HG03521 (cell line): ENCODE measurements around the gene SLCO4C1.
"Not testable (repeated sequence)": the region's sequence is repeated elsewhere in the genome, so short reads cannot be mapped to it uniquely, and the experiment has no call there.

Experiments
- ATAC-seq: cut with Tn5 transposase; IDR thresholded peaks from one replicate; pipeline ENCODE4 v1.9.1; 2021; ENCODE audit warnings: mild to moderate bottlenecking, moderate library complexity; ENCODE audit not compliant: unreplicated experiment

SLCO4C1 gene, protein sequence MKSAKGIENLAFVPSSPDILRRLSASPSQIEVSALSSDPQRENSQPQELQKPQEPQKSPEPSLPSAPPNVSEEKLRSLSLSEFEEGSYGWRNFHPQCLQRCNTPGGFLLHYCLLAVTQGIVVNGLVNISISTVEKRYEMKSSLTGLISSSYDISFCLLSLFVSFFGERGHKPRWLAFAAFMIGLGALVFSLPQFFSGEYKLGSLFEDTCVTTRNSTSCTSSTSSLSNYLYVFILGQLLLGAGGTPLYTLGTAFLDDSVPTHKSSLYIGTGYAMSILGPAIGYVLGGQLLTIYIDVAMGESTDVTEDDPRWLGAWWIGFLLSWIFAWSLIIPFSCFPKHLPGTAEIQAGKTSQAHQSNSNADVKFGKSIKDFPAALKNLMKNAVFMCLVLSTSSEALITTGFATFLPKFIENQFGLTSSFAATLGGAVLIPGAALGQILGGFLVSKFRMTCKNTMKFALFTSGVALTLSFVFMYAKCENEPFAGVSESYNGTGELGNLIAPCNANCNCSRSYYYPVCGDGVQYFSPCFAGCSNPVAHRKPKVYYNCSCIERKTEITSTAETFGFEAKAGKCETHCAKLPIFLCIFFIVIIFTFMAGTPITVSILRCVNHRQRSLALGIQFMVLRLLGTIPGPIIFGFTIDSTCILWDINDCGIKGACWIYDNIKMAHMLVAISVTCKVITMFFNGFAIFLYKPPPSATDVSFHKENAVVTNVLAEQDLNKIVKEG

DNA sequence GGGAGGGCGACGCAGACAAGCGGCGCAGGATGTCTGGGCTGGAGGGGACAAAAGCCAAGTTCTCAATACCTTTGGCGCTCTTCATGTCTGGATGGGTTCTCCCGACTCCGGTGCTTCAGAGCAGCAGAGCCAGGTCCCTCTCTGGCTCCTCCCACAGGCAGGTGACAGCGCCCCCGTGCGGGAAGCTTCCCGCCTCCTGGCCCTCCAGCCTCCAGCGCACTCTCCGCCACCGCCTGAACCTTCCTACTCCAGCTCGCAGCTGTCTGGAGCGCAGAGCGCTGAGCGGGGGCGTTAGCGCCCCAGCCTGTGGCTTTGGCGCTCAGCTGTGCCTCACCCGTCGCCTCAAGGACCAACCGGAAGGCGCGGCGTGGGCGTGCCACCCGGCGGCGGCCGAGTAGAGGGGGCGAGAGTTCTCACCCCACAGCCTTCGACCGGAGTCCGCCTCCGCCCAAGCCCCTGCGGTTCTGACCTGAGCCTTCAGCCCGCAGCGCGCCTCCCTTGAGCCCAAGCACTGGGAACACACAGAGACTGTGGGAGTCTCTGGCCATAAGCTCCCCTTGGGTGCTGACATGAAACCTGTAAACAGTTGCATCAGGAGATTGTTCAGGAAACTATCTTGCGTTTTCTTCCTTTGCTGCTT is at the start of gene SLCO4C1:
SLCO4C1 (minus strand) TSS at position 107 of the 640 bp plus-strand sequence; CDS start at position 85, 22 bp downstream.
- ATAC-seq = peak; percentile 97

DNA sequence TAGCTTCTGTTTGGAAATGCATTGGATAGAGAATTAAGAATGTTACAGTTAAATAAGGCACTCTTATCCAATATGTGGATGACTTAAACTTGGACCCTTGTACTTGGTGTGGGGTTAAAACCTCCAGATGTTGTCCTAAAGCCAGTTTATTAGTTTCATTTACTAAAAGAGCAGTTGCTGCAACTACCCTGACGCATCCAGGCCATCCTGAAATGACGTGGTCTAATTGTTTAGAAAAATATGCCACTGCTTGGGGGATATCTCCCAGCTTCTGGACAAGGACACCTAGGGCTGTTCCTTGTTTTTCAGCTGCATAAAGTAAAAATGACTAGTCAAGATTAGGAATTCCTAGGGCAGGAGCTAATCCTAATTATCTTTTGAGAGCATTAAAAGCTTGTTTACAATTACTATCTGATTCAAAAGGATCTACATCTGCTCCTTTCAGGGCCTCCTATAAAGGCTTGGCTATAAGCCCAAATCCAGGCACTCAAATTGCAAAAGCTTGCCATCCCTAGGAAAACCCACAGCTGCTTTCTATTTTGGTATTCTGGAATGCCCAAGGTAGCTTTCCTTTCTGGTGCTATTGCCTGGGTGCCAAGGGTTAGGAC is 45.7 kb upstream of the SLCO4C1 start:
- ATAC-seq = no peak

DNA sequence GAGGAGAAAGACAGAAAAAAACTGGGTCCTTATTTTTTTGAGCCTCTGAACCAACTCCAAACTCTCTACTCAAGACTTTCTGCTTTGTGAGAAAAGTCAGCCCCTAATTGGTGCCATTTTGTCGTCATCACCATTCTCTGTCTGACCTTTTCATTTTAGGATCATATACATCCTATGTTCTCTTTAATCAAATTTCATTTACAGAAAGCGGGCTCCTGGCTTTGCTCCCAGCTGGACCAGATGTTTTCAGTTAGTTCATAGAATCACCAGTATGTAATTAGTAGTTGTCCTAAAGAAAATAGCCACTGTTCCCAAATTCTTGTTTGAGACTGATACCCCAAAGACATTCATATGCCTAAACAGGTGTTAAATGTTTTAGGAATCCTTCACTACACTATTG is 28.6 kb upstream of the SLCO4C1 start:
- no peak for ATAC-seq

DNA sequence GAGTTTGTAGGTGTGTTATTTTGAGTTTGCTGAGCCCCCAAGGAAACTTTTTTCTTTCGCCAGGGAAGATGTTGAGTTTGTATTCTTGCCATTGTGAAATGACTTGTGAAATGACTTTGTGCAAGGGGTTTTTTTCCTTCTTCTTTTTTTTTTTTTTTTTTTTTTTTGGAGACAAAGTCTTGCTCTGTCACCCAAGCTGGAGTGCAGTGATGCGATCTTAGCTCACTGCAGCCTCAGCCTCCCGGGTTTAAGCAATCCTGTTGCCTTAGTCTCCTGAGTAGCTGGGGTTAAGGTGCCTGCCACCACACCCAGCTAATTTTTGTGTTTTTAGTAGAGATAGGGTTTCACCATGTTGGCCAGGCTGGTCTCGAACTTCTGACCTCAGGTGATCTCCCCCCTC is 22.7 kb upstream of the SLCO4C1 start:
- not testable (repeated sequence) for ATAC-seq

DNA sequence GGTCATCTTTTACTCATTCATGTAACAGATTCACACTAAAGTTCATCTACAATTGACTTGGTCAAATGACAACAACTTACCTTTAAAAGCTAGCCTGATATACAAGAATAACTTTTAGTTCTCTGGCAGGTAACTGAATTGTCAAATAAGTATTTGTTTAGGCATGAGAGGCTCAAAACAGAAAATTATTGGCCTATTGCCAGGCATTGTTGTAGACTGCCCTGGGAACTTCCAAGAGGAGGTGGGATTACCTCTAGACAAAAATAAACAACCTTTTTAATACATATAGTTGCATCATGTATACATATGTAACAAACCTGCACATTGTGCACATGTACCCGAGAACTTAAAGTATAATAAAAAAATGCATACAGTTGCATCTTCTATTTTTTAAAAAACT is 18.2 kb upstream of the SLCO4C1 start:
- ATAC-seq = no peak

DNA sequence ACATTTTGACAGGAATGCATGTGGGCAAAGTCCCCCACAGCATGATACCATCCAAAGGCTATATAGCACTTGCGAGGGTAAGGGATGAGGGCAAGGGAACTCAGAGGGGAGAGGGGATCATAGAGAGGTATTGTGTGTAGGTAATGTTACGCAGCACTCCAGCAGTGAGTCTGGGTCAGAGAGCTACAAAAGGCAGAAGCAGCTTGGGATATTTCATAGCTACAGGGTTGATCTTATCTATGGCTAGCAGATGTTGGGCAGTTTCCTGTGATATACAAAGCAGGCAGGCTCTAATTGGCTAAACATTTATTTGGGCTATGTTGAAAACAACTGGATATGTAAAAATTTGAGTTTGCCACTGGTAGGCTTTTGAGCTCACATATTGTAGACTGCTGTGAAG is 17.8 kb upstream of the SLCO4C1 start:
- ATAC-seq = no peak

DNA sequence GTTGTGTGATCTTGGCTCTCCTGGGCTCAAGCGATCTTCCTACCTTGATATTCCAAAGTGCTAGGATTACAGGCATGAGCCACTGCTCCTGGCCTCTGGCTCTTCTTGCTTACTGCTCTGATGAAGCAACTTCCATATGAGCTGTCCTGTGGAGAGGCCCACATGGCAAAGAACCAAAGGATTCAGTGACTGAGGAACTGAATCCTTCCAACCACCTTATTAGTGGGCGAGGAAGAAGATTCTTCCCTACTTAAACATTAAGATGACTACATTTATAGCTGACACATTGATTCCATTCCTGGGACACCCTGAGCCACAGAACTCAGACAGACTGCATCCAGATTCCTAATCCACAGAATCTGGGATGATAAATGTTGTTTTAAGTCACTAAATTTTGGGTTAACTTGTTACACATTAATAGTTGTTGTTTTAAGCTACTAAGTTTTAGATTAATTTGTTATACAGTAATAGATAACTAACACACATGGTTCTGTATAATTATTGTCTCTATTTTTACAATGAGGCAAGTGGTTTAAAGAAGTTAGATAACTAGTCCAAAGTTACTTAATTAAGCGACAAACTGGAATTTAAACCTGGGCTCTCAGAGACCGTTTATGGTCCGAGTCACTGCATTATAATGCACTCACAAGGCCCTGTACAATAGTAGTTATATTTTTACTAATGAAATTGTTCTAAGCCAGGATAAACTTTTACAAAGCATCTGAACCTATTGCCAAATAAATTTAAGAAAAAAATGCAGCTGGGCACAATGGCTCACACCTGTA is 16.7 kb upstream of the SLCO4C1 start:
- ATAC-seq = no peak

DNA sequence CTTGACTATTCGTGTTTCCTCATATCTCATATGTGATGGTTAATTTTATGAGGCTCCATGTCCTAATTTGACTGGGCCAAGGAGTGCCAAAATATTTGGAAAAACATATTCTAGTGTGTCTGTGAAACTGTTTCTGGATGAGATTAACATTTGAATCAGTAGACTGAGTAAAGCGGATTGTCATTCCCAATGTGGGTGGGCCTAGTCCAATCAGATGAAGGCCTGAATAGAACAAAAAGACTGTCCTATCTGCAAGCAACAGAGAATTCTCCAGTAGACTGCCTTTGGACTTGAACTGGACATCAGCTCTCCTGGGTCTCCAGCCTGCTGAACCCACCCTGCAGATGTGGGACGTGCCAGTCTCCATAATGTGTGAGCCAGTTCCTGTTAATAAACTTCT is 13.5 kb upstream of the SLCO4C1 start:
- no peak for ATAC-seq

DNA sequence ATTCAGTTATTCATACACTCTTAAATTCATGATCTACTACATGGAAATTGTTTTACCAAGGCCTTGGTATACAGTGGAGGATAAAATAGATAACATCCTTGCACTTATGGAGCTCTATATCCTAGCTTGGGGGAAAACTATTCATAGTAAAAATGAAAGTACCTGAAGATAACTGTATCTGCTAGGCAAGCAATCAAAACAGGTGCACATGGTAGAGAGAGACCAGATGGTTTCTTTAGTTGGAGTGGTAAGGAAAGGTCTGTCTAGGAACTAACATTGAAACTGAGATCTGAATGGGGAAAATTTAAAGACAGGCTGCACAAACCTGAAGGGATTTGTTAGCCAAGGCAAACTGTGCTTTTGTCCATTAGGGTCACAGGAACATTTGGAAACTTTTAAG is 11.1 kb upstream of the SLCO4C1 start:
- ATAC-seq = no peak

DNA sequence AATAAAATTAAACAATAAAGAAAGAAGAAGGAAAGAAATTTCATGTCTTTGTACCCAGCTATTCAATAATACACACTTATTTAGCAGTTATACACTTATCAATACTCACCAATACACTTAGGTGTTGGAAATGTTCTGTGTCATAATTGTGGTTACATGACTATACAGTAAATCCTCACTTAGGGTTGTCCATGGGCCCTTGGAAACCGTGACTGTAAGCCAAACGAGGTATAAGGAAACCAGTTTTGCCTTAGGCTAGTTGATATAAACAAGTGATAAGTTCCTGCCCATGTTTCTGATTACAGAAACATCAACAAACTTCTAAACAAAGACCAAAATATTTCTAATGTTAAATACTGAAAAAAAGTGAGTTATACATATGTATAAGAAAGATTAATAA is 10.0 kb upstream of the SLCO4C1 start:
- no peak for ATAC-seq

DNA sequence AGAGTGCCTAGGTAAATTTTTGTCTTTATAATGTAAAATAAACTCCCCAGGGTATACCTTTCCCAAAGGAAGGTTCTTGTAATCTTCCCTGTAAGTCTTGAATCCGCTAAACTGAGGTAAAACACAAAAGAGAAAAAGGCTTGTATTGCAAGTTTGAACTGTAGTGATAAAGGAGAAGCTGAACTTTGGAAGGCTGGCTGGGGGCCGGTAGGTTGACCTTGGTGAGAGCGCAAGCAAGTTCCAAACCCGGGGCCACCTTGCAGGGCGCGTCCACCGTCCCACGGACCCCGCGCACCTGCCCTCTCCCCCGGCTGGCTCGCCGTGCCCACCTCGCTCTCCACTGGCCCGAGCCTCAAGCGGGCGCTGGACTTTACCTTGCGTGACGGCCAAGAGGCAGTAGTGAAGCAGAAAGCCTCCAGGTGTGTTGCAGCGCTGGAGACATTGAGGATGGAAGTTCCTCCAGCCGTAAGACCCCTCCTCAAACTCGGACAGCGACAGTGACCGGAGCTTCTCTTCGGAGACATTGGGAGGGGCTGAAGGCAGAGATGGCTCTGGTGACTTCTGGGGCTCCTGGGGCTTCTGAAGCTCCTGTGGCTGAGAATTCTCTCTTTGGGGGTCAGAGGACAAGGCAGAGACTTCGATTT is 428 bp downstream of the SLCO4C1 start:
- peak; percentile 4 for ATAC-seq

DNA sequence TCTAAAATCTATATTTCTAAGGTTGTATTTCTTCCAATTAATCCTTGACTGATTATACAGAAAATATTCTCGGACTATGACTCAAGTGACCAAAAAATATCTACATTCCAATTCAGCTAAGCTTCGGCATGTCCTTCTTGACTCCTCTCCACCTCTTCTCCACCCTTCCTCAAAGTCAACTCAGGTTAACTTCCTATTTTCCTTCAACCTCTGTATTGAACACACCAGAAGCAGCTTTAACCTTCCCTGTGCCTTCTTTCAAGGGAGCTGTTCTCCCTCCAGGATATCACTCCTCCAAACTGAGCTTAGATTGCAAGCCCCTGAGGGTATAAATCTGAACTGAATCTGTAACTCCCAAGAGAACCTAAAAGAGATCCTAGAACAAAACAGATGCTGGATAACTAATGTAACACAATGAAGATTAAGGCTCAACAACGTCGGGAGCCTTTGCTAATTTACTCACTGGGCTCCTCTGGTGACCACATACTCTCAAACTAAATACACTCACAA is 1.1 kb downstream of the SLCO4C1 start:
- ATAC-seq = no peak

DNA sequence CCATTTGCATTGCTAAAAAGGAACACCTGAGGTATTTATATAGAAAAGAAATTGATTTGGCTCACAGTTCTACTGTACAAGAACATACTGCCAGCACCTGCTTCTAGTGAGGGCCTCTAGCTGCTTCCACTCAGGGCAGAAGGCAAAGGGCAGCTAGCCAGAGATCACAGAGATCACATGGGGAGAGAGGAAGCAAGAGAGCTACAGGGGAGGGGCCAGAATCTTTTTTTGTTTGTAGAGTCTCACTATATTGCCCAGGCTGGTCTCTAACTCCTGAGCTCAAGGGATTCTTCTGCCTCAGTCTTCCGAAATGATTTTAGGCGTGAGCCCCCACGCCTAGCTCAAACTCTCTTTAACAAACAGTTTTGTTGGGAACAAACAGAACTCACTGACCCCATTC is 6.1 kb downstream of the SLCO4C1 start:
- no peak for ATAC-seq

DNA sequence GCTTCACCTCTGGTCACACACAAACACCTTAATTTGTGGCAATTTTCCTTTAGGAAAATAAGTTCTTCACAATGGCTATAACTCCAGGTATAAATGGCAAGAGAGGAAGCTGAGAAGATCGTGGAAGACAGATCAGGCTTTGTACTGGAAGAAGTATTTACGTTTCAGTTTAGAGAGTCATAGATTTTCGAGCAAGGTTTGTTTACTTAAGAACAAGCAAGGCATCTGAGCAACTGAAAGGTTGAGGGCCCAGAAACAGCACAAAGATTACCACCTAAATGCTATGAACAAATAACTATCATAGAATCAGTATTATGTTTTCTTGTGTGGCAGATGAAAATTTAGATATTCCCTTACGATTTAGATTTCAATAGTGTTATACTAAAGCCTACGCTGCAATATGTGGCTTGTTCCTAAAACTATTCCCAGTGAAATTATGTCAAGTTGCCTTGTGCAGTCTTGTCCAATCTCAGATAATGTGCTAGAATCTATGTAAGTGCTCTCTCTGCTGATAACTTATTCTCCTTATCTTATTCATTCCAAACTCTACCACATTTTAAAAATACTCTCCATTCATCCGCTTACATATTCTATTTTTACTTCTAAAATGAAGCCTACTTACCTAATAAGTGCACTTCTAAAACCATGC is 6.7 kb downstream of the SLCO4C1 start:
- ATAC-seq = no peak

DNA sequence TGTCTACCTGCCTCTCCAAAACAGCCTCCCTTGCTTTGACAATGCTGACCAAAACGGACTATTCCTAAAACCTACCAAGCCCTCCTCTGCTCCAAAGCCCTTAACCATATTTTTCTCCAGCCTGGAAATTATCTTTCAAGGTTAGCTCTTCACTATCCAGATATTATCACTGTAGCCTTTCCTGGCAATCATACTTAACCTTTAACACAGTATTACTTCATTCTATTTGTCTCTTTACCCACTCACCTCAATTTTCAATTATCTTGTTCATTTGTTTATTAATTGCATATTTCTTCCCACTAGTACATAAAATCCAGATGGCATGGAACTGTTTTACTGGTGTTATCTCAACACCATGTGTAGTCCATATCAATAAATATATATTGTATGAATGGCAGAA is 7.5 kb downstream of the SLCO4C1 start:
- ATAC-seq = no peak

DNA sequence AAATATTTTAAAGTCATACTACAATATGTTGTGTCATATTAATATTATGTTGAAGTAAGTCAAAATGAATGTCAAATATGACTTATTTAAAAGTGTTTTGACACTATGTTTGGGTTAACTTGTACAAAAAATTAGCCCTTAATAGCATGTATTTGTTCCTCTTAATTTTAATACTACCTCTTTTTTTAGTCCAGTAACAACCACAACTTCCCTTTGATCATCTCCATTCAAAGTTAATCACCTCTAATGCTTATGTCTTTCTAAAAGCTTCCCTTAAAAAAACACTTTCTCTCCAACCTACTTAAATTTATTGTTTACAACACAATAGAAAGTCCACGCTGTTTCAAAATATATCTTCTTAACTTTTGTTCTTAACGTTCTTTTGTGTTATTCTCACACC is 9.6 kb downstream of the SLCO4C1 start:
- no peak for ATAC-seq

DNA sequence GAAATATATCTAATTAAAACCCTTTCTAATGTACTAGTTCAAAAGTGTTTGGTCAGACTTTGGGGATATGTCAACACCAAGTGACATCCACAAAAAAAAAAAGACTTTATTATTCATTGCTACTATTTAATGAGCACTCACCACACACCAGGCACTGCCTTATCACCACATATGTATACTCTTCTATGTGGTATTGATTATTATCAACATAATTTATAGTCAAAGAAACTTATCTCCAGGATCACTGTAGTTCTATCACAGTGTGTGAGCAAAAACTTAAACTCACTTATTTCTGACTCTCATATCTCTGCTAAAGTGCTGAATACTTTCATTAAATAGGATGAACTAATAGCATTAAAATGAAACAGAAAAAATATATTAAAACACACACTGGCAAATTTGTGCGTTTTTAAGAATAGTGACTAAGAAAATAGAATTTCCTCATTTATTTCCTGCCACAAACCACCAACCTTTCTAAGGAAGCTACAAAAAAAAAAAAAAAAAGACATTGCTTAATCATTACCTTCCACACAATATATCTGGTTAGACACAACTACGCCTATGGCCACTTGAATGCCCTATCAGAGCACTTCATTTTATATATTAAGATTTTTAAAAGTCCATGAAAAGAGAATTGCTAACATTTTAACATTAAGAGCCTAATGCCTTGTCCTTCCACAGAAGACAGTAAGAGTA is 12.8 kb downstream of the SLCO4C1 start:
- no peak for ATAC-seq

DNA sequence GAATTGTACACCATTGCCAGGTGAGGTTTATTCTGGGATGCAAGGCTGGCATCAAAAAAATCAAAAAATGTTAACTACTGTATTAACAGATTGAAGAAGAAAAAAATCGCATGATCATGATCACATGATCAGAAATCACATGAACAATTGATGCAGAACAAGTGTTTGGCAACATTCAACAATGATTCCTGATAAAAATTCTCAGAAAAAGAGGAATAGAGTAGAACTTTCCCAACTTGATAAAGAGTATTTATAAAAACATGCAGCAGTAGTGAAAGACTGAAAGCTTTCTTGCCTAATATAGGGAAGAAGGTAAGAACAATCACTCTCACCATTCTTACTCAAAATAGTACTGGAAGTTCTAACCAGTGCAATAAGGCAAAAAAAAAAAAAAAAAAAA is 16.4 kb downstream of the SLCO4C1 start:
- ATAC-seq = no peak

DNA sequence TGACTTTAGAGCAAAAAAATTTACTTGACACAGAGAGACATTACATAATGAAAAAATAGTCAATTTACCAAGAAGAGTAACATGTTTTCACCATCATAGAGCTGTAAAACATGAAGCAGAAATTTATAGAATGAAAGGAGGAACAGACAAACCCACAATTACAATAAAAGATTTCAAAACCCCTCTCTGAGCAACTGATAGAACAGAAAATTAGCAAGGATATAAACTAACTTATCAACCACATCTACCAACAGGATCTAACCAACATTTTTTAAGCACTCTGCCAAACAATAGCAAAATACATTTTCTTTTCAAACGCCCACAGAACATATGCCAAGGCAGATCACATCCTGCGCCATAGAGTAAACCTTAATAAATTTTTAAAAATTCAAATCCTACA is 17.9 kb downstream of the SLCO4C1 start:
- ATAC-seq = no peak
